Osteoblast (primary cell): ENCODE results near the gene RBM3. TPM values are rescaled to one million over a fixed set of nuclear protein-coding genes. Genes with fewer than 3 reads are reported as not detected.

ENCODE experiments used
- DNase-seq: peaks from one replicate; pipeline ENCODE4 v3.0.0; 2011; ENCODE audit warnings: low spot score, mixed read lengths; ENCODE audit not compliant: insufficient read length; ENCODE audit errors: missing footprints
- H2AFZ ChIP-seq: 2 replicates; pipeline ENCODE4 v1.6.0; 2011; ENCODE audit warnings: mild to moderate bottlenecking, low read length
- H3K27ac ChIP-seq: 2 replicates; pipeline ENCODE4 v1.5.1; 2011; ENCODE audit warnings: mild to moderate bottlenecking, low read depth, low read length, moderate library complexity
- H3K27me3 ChIP-seq: 2 replicates; pipeline ENCODE4 v1.6.0; 2012; ENCODE audit warnings: mild to moderate bottlenecking, control low read depth, inconsistent platforms, low read length, moderate library complexity; ENCODE audit not compliant: insufficient read depth
- H3K36me3 ChIP-seq: 2 replicates; pipeline ENCODE4 v1.5.1; 2011; ENCODE audit warnings: mild to moderate bottlenecking, low read length, control low read depth, moderate library complexity; ENCODE audit not compliant: insufficient read depth
- H3K4me1 ChIP-seq: 2 replicates; pipeline ENCODE4 v1.5.1; 2011; ENCODE audit warnings: mild to moderate bottlenecking, low read length, control low read depth, moderate library complexity; ENCODE audit not compliant: insufficient read depth
- H3K4me2 ChIP-seq: 2 replicates; pipeline ENCODE4 v1.6.0; 2011; ENCODE audit warnings: mild to moderate bottlenecking, low read length; ENCODE audit not compliant: insufficient read depth
- H3K4me3 ChIP-seq: fragments of 200-600 bp; sonication (generic); 3 replicates; pipeline ENCODE4 v1.5.1; 2012; ENCODE audit warnings: mild to moderate bottlenecking, low read length, inconsistent platforms; ENCODE audit not compliant: insufficient read depth
- H3K79me2 ChIP-seq: 2 replicates; pipeline ENCODE4 v1.6.0; 2012; ENCODE audit warnings: mild to moderate bottlenecking, low read length, control low read depth, inconsistent platforms; ENCODE audit not compliant: insufficient read depth
- H3K9me3 ChIP-seq: 2 replicates; pipeline ENCODE4 v1.5.1; 2011; ENCODE audit warnings: low read depth, low read length, control low read depth
- H4K20me1 ChIP-seq: 2 replicates; pipeline ENCODE4 v1.6.0; 2012; ENCODE audit warnings: mild to moderate bottlenecking, low read length, control low read depth; ENCODE audit not compliant: insufficient read depth
- CTCF ChIP-seq: IDR thresholded peaks from 2 replicates; pipeline ENCODE4 v1.5.1; 2011; ENCODE audit warnings: mild to moderate bottlenecking, low read depth, low read length, moderate library complexity; ENCODE audit errors: extremely low read depth
- total RNA-seq: library from RNA; depleted of rRNA; stranded (reverse); fragments of >200 nt; gene quantifications from 2 replicates; pipeline ENCODE4 v1.2.3, GENCODE V29; 2012

Gene RBM3
- total RNA-seq, 1 donor, result 441 TPM

- no peak overlapping the region for H3K4me2 ChIP-seq
- no peaks in the 10 kb centered on the region for H3K27me3 ChIP-seq
- peaks cover 8% of the 10 kb centered on the region for H3K79me2 ChIP-seq
- H3K36me3 ChIP-seq, result peaks cover 29% of the 10 kb centered on the region
- no peak overlapping the region for H2AFZ ChIP-seq
- peaks cover 10% of the 10 kb centered on the region for H4K20me1 ChIP-seq
- no peak for TF ChIP-seq CTCF
- H3K4me3 ChIP-seq, result no peak overlapping the region
- DNase-seq, result no peak
- H3K9me3 ChIP-seq, result no peaks in the 10 kb centered on the region
- no peak overlapping the region for H3K27ac ChIP-seq
- H3K4me1 ChIP-seq, result peaks cover 6% of the 10 kb centered on the region
Measured at GRCh38 chrX:48580662-48581061, 6.4 kb downstream of the RBM3 start.

GRCh38 chrX:48584698-48585097, 10.4 kb downstream of the RBM3 start:
- H3K27me3 ChIP-seq, result no peaks in the 10 kb centered on the region
- H3K27ac ChIP-seq, result no peak overlapping the region
- H2AFZ ChIP-seq, result no peak overlapping the region
- no peaks in the 10 kb centered on the region for H3K4me1 ChIP-seq
- H3K4me3 ChIP-seq, result no peak overlapping the region
- TF ChIP-seq CTCF, result no peak
- no peak overlapping the region for H3K4me2 ChIP-seq
- H3K36me3 ChIP-seq, result no peaks in the 10 kb centered on the region
- no peaks in the 10 kb centered on the region for H3K9me3 ChIP-seq
- H3K79me2 ChIP-seq, result no peaks in the 10 kb centered on the region
- DNase-seq, result no peak
- H4K20me1 ChIP-seq, result no peaks in the 10 kb centered on the region

GRCh38 chrX:48589482-48590162, 15.3 kb downstream of the RBM3 start:
- Histone ChIP-seq H3K4me1 (peaks cover 3% of the 10 kb centered on the region), H3K27me3 (no peaks in the 10 kb centered on the region), H3K36me3 (no peaks in the 10 kb centered on the region), H3K4me3 (no peak overlapping the region), H3K79me2 (no peaks in the 10 kb centered on the region), H3K27ac (no peak overlapping the region), H3K9me3 (no peaks in the 10 kb centered on the region), H3K4me2 (no peak overlapping the region), H4K20me1 (no peaks in the 10 kb centered on the region), H2AFZ (no peak overlapping the region)
- no peak for TF ChIP-seq CTCF
- no peak for DNase-seq

GRCh38 chrX:48590203-48591103, 16.2 kb downstream of the RBM3 start:
- TF ChIP-seq CTCF, result no peak
- Histone ChIP-seq H3K27ac (no peak overlapping the region), H3K4me2 (no peak overlapping the region), H3K4me3 (no peak overlapping the region), H3K79me2 (no peaks in the 10 kb centered on the region), H3K36me3 (no peaks in the 10 kb centered on the region), H3K27me3 (no peaks in the 10 kb centered on the region), H4K20me1 (no peaks in the 10 kb centered on the region), H3K4me1 (peaks cover 3% of the 10 kb centered on the region), H2AFZ (no peak overlapping the region), H3K9me3 (no peaks in the 10 kb centered on the region)
- no peak for DNase-seq
